Neural progenitor cell (in vitro differentiated cells): ENCODE measurements around the gene ERBB4. TPM values are rescaled to one million over a fixed set of nuclear protein-coding genes. Genes with fewer than 3 reads are reported as not detected.

Source experiments
- DNase-seq: peaks from one replicate; pipeline ENCODE4 v3.0.0-alpha.2; 2016; ENCODE audit warnings: low spot score
- H2AFZ ChIP-seq: fragments of 200-600 bp; sonication (generic); replicated peaks from 2 replicates; pipeline ENCODE4 v1.6.1; 2016; ENCODE audit warnings: antibody characterized with exemption
- H3F3A ChIP-seq: fragments of 200-600 bp; sonication (generic); 2 replicates; pipeline ENCODE4 v1.6.1; 2016; ENCODE audit warnings: antibody characterized with exemption, low read depth
- H3K27ac ChIP-seq: fragments of 200-600 bp; sonication (generic); 2 replicates; pipeline ENCODE4 v1.5.1; 2016; ENCODE audit warnings: mild to moderate bottlenecking
- H3K27me3 ChIP-seq: fragments of 200-600 bp; sonication (generic); 2 replicates; pipeline ENCODE4 v1.6.1; 2016; ENCODE audit warnings: mild to moderate bottlenecking, moderate library complexity
- H3K36me3 ChIP-seq: fragments of 200-600 bp; sonication (generic); 2 replicates; pipeline ENCODE4 v1.5.1; 2016
- H3K4me1 ChIP-seq: fragments of 200-600 bp; sonication (generic); 2 replicates; pipeline ENCODE4 v1.6.1; 2016; ENCODE audit warnings: mixed run types
- H3K4me2 ChIP-seq: fragments of 200-600 bp; sonication (generic); 2 replicates; pipeline ENCODE4 v1.6.1; 2016
- H3K4me3 ChIP-seq: fragments of 200-600 bp; sonication (generic); 2 replicates; pipeline ENCODE4 v1.5.1; 2016
- H3K79me2 ChIP-seq: fragments of 200-600 bp; sonication (generic); 2 replicates; pipeline ENCODE4 v1.6.1; 2016; ENCODE audit warnings: low read depth
- H3K9ac ChIP-seq: fragments of 200-600 bp; sonication (generic); 2 replicates; pipeline ENCODE4 v1.6.1; 2016
- H3K9me3 ChIP-seq: fragments of 200-600 bp; sonication (generic); 2 replicates; pipeline ENCODE4 v1.5.1; 2016; ENCODE audit warnings: low read depth
- H4K20me1 ChIP-seq: fragments of 200-600 bp; sonication (generic); 2 replicates; pipeline ENCODE4 v1.6.1; 2016; ENCODE audit warnings: low read depth
- H3K27ac Mint-ChIP-seq: 3 replicates; pipeline ENCODE4 v1.8.0; 2021; ENCODE audit warnings: mixed read lengths
- H3K27me3 Mint-ChIP-seq: 2 replicates; pipeline ENCODE4 v1.8.0; 2022; ENCODE audit warnings: low read depth, mild to moderate bottlenecking, inconsistent platforms, moderate library complexity, mixed read lengths; ENCODE audit not compliant: insufficient read depth
- H3K36me3 Mint-ChIP-seq: 3 replicates; pipeline ENCODE4 v1.8.0; 2021; ENCODE audit warnings: mixed read lengths
- H3K4me1 Mint-ChIP-seq: 3 replicates; pipeline ENCODE4 v1.8.0; 2021; ENCODE audit warnings: mixed read lengths
- H3K4me3 Mint-ChIP-seq: 3 replicates; pipeline ENCODE4 v1.8.0; 2021; ENCODE audit warnings: mild to moderate bottlenecking, moderate library complexity, mixed read lengths
- H3K9me3 Mint-ChIP-seq: 3 replicates; pipeline ENCODE4 v1.8.0; 2020; ENCODE audit warnings: mixed read lengths
- CTCF ChIP-seq: fragments of 200-600 bp; sonication (generic); IDR thresholded peaks from 2 replicates; pipeline ENCODE4 v1.5.1; 2017; ENCODE audit warnings: antibody characterized with exemption, mild to moderate bottlenecking
- EZH2 ChIP-seq: fragments of 200-600 bp; sonication (generic); IDR thresholded peaks from 2 replicates; pipeline ENCODE4 v1.6.1; 2017; ENCODE audit warnings: antibody characterized with exemption, mild to moderate bottlenecking, moderate library complexity
- EZH2phosphoT487 ChIP-seq: fragments of 200-600 bp; sonication (generic); IDR thresholded peaks from 2 replicates; pipeline ENCODE4 v1.6.1; 2017; ENCODE audit warnings: antibody characterized with exemption
- total RNA-seq: library from RNA; depleted of rRNA; stranded (reverse); fragments of >200 nt; gene quantifications from 2 replicates; pipeline ENCODE4 v1.2.3, GENCODE V29; 2015; ENCODE audit warnings: low replicate concordance

ERBB4 gene
- total RNA-seq, 1 donor from 2014 or later, result 1.5 TPM

DNA sequence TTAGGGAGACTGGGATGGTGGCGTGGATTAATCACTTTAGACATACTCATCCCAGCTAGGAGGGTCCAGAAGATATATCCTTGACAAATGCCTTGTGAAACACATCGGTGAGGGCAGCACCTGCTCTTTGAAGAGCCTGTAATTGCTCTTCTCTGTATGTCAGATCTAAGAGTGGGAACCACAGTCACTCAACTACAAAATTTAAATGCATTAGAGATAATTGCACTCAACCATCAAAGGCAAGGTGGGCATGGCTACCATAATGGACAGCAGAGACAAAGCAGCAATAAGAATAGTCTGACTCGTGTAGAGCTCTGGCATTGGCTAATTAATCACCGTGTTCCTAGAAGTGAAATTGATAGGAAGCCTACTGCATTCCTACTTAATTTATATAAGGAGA, 96.8 kb downstream of the ERBB4 start:
- Mint-ChIP-seq H3K27me3 (peaks cover 3% of the 10 kb centered on the region), H3K27ac (no peak overlapping the region), H3K4me3 (no peak overlapping the region), H3K9me3 (peaks cover 67% of the 10 kb centered on the region), H3K36me3 (peaks cover 75% of the 10 kb centered on the region), H3K4me1 (no peaks in the 10 kb centered on the region)
- Histone ChIP-seq H3K4me2 (no peak overlapping the region), H3K4me3 (no peak overlapping the region), H4K20me1 (no peaks in the 10 kb centered on the region), H2AFZ (no peak overlapping the region), H3K36me3 (no peaks in the 10 kb centered on the region), H3K9ac (no peak overlapping the region), H3K79me2 (no peaks in the 10 kb centered on the region), H3K27ac (no peak overlapping the region), H3F3A (no peaks in the 10 kb centered on the region), H3K4me1 (no peaks in the 10 kb centered on the region), H3K27me3 (no peaks in the 10 kb centered on the region), H3K9me3 (no peaks in the 10 kb centered on the region)
- TF ChIP-seq EZH2phosphoT487 (no peak), EZH2 (no peak), CTCF (no peak)
- DNase-seq, result no peak

DNA sequence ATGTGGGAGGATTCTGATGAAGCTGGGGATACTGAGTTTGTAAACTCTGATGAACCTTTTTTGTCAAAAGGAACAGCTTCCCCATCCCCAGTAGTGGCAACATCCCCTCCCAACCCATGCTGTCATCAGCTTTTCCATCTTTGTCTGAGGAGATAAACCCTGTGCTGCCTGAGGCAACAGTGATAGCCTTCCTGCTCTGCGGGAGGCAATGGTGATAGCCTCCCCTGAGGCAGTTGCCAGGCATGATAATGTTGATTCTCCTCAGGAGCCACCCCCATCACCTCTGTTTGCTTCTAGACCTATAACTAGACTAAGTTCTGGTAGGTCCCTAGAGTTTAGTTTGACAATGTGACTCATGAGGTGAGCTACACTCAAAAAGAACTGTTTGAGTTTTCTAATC, 97.5 kb downstream of the ERBB4 start:
- Histone ChIP-seq H3K4me1 (no peaks in the 10 kb centered on the region), H3K36me3 (no peaks in the 10 kb centered on the region), H3K9ac (no peak overlapping the region), H3K4me3 (no peak overlapping the region), H2AFZ (no peak overlapping the region), H3F3A (no peaks in the 10 kb centered on the region), H4K20me1 (no peaks in the 10 kb centered on the region), H3K9me3 (no peaks in the 10 kb centered on the region), H3K27ac (no peak overlapping the region), H3K4me2 (no peak overlapping the region), H3K79me2 (no peaks in the 10 kb centered on the region), H3K27me3 (no peaks in the 10 kb centered on the region)
- Mint-ChIP-seq H3K36me3 (peaks cover 72% of the 10 kb centered on the region), H3K4me1 (no peaks in the 10 kb centered on the region), H3K9me3 (peaks cover 65% of the 10 kb centered on the region), H3K4me3 (no peak overlapping the region), H3K27me3 (peaks cover 3% of the 10 kb centered on the region), H3K27ac (no peak overlapping the region)
- TF ChIP-seq CTCF, result no peak
- TF ChIP-seq EZH2, result no peak
- no peak for DNase-seq

- Histone ChIP-seq H3K27ac (no peak overlapping the region), H3K9ac (no peak overlapping the region), H3K9me3 (peaks cover 4% of the 10 kb centered on the region), H3K27me3 (no peaks in the 10 kb centered on the region), H4K20me1 (peaks cover 3% of the 10 kb centered on the region), H2AFZ (no peak overlapping the region), H3K4me2 (peak overlapping the region; percentile 53), H3K79me2 (no peaks in the 10 kb centered on the region), H3K4me1 (peaks cover 24% of the 10 kb centered on the region), H3F3A (peaks cover 8% of the 10 kb centered on the region), H3K4me3 (no peak overlapping the region), H3K36me3 (no peaks in the 10 kb centered on the region)
- Mint-ChIP-seq H3K4me3 (peak overlapping the region; percentile 67), H3K27ac (peak overlapping the region; percentile 84), H3K36me3 (peaks cover 11% of the 10 kb centered on the region), H3K9me3 (peaks cover 13% of the 10 kb centered on the region), H3K27me3 (peaks cover 2% of the 10 kb centered on the region), H3K4me1 (peaks cover 49% of the 10 kb centered on the region)
- peak; percentile 82 for DNase-seq
- no peak for TF ChIP-seq EZH2
- peak; percentile 72 for TF ChIP-seq EZH2phosphoT487
- no peak for TF ChIP-seq CTCF
Measured at GRCh38 chr2:212428681-212429478, 109.7 kb downstream of the ERBB4 start.
